Measurements from ENCODE around the gene DOCK6.

DOCK6 gene

GRCh38 chr19:11226716-11227166 lies 35.6 kb downstream of the DOCK6 start:
- no peaks in the 10 kb centered on the region; the same call in 1 of the 2 replicates for H3K36me3 ChIP-seq (ENCODE audit: control insufficient read depth, insufficient read depth, low read length)

GRCh38 chr19:11225815-11226214 lies 36.5 kb downstream of the DOCK6 start:
- Histone ChIP-seq H3K4me3 (replicated peaks; ENCODE audit: low read depth, low read length) (no peak overlapping the region), H3K36me3 (ENCODE audit: control insufficient read depth, insufficient read depth, low read length) (no peaks in the 10 kb centered on the region; the same call in 1 of the 2 replicates), H3K27me3 (replicated peaks; ENCODE audit: control insufficient read depth, insufficient read depth, low read length) (no peaks in the 10 kb centered on the region)
- no peak for TF ChIP-seq CTCF (IDR thresholded peaks at IDR 0.05; ENCODE audit: insufficient read depth, low read length, poor library complexity, severe bottlenecking)
- no peak for DNase-seq (ENCODE audit: extremely low read depth, insufficient read length)

More at GRCh38 chr19:11226716-11227166, 35.6 kb downstream of the DOCK6 start:
- TF ChIP-seq CTCF (IDR thresholded peaks at IDR 0.05; ENCODE audit: insufficient read depth, low read length, poor library complexity, severe bottlenecking): no peak
- H3K4me3 ChIP-seq (replicated peaks; ENCODE audit: low read depth, low read length): no peak overlapping the region
- no peak for DNase-seq (ENCODE audit: extremely low read depth, insufficient read length)
- H3K27me3 ChIP-seq (replicated peaks; ENCODE audit: control insufficient read depth, insufficient read depth, low read length): no peaks in the 10 kb centered on the region

- H3K36me3 ChIP-seq (ENCODE audit: control insufficient read depth, insufficient read depth, low read length): no peaks in the 10 kb centered on the region; the same call in 1 of the 2 replicates
- no peak for TF ChIP-seq CTCF (IDR thresholded peaks at IDR 0.05; ENCODE audit: insufficient read depth, low read length, poor library complexity, severe bottlenecking)
- no peak overlapping the region for H3K4me3 ChIP-seq (replicated peaks; ENCODE audit: low read depth, low read length)
- H3K27me3 ChIP-seq (replicated peaks; ENCODE audit: control insufficient read depth, insufficient read depth, low read length): no peaks in the 10 kb centered on the region
- DNase-seq (ENCODE audit: extremely low read depth, insufficient read length): no peak
Measured at GRCh38 chr19:11225172-11225571, 37.2 kb downstream of the DOCK6 start.

- DNase-seq (ENCODE audit: extremely low read depth, insufficient read length): no peak
- H3K36me3 ChIP-seq (ENCODE audit: control insufficient read depth, insufficient read depth, low read length): no peaks in the 10 kb centered on the region; the same call in 1 of the 2 replicates
- TF ChIP-seq CTCF (IDR thresholded peaks at IDR 0.05; ENCODE audit: insufficient read depth, low read length, poor library complexity, severe bottlenecking): no peak
- no peaks in the 10 kb centered on the region for H3K27me3 ChIP-seq (replicated peaks; ENCODE audit: control insufficient read depth, insufficient read depth, low read length)
- H3K4me3 ChIP-seq (replicated peaks; ENCODE audit: low read depth, low read length): no peak overlapping the region
Measured at GRCh38 chr19:11224429-11224828, 37.9 kb downstream of the DOCK6 start.

GRCh38 chr19:11223200-11223599 lies 39.1 kb downstream of the DOCK6 start:
- no peaks in the 10 kb centered on the region; the same call in 1 of the 2 replicates for H3K36me3 ChIP-seq (ENCODE audit: control insufficient read depth, insufficient read depth, low read length)
- TF ChIP-seq CTCF (IDR thresholded peaks at IDR 0.05; ENCODE audit: insufficient read depth, low read length, poor library complexity, severe bottlenecking): no peak
- no peak for DNase-seq (ENCODE audit: extremely low read depth, insufficient read length)
- H3K4me3 ChIP-seq (replicated peaks; ENCODE audit: low read depth, low read length): no peak overlapping the region
- H3K27me3 ChIP-seq (replicated peaks; ENCODE audit: control insufficient read depth, insufficient read depth, low read length): no peaks in the 10 kb centered on the region

GRCh38 chr19:11221082-11221598 lies 41.2 kb downstream of the DOCK6 start:
- H3K36me3 ChIP-seq (ENCODE audit: control insufficient read depth, insufficient read depth, low read length): no peaks in the 10 kb centered on the region; the same call in 1 of the 2 replicates

More at GRCh38 chr19:11221082-11221598, 41.2 kb downstream of the DOCK6 start:
- Histone ChIP-seq H3K4me3 (replicated peaks; ENCODE audit: low read depth, low read length) (no peak overlapping the region), H3K27me3 (replicated peaks; ENCODE audit: control insufficient read depth, insufficient read depth, low read length) (no peaks in the 10 kb centered on the region)
- TF ChIP-seq CTCF (IDR thresholded peaks at IDR 0.05; ENCODE audit: insufficient read depth, low read length, poor library complexity, severe bottlenecking): no peak
- no peak for DNase-seq (ENCODE audit: extremely low read depth, insufficient read length)
